HepG2 (cell line): Measurements from ENCODE around the gene DUOXA2. TPM values are rescaled to one million over a fixed set of nuclear protein-coding genes. Genes with fewer than 3 reads are reported as not detected.

ENCODE experiments used
- ATAC-seq: fragments of 200-7000 bp; cut with Tn5 transposase; 3 replicates; pipeline ENCODE4 v1.9.1; 2020; ENCODE audit warnings: mild to moderate bottlenecking, moderate library complexity
- BruUV-seq: library from RNA; stranded (reverse); fragments of 400-500 nt; replicated peaks from 2 replicates; lab custom pipeline; 2021; lab: Mats Ljungman, UMichigan
- CTCF ChIA-PET: fragments of 300-600 bp; formaldehyde crosslinking; extraction: SDS; loops from one replicate; lab custom pipeline; 2021; ENCODE audit warnings: low total read pairs, inconsistent platforms, low intra/inter-chr PET ratio; lab: Yijun Ruan, JAX
- POLR2A ChIA-PET: fragments of 350-600 bp; sonication (Branson Sonifier 250); formaldehyde crosslinking; loops from one replicate; lab custom pipeline; 2020; ENCODE audit warnings: antibody characterized with exemption, inconsistent platforms; lab: Yijun Ruan, JAX
- DNase-seq: peaks from one replicate; pipeline ENCODE4 v3.0.0-alpha.2; 2015; ENCODE audit warnings: low spot score
- FAIRE-seq: peaks from 3 replicates; lab custom pipeline; 2011; peaks lifted over from hg19 to GRCh38; lab: Jason Lieb, UNC
- H2AFZ ChIP-seq: one replicate; pipeline ENCODE4 v1.6.1; 2011; ENCODE audit warnings: low read length, inconsistent platforms
- H3K27ac ChIP-seq: fragments of 300-600 bp; 3 replicates; pipeline ENCODE4 v1.8.0; 2011; ENCODE audit warnings: mixed run types, mild to moderate bottlenecking, mixed read lengths, low read length, inconsistent platforms; ENCODE audit not compliant: insufficient read depth; ENCODE audit errors: extremely low read length
- H3K27me3 ChIP-seq, 2 experiments: fragments of 200-600 bp in 1 of 2; 2 replicates in 1 of 2; 3 replicates in 1 of 2; pipeline versions ENCODE4 v1.6.0 to v1.8.0; 2011; ENCODE audit warnings: low read length in 2 of 2, mild to moderate bottlenecking in 2 of 2, moderate library complexity in 2 of 2, inconsistent platforms in 1 of 2; ENCODE audit not compliant: insufficient read depth in 2 of 2, control insufficient read depth in 1 of 2
- H3K36me3 ChIP-seq, 2 experiments: fragments of 200-600 bp in 1 of 2; replicated peaks in 1 of 2; 2 replicates in 1 of 2; 3 replicates in 1 of 2; pipeline versions ENCODE4 v1.5.1 to v1.8.0; 2011; ENCODE audit warnings: low read length in 2 of 2, inconsistent platforms in 1 of 2; ENCODE audit not compliant: insufficient read depth in 2 of 2, control insufficient read depth in 1 of 2
- H3K4me1 ChIP-seq: 2 replicates; pipeline ENCODE4 v1.5.1; 2012; ENCODE audit warnings: low read length, inconsistent platforms; ENCODE audit not compliant: insufficient read depth
- H3K4me2 ChIP-seq: 2 replicates; pipeline ENCODE4 v1.6.0; 2011; ENCODE audit warnings: low read depth, low read length, inconsistent platforms
- H3K4me3 ChIP-seq, 3 experiments: fragments of 200-600 bp in 1 of 3; sonication (generic), shearing (Covaris generic) in 1 of 3; replicated peaks in 1 of 3; 2 replicates each; pipeline ENCODE4 v1.5.1; 2011 to 2016; ENCODE audit warnings: low read length in 3 of 3, inconsistent platforms in 2 of 3, low read depth in 2 of 3, mild to moderate bottlenecking in 2 of 3, control low read depth in 1 of 3, mixed read lengths in 1 of 3; ENCODE audit not compliant: insufficient read depth in 1 of 3
- H3K79me2 ChIP-seq: one replicate; pipeline ENCODE4 v1.6.1; 2011; ENCODE audit warnings: low read length, inconsistent platforms; ENCODE audit not compliant: insufficient read depth
- H3K9ac ChIP-seq: 2 replicates; pipeline ENCODE4 v1.6.0; 2011; ENCODE audit warnings: mild to moderate bottlenecking, low read depth, low read length, inconsistent platforms; ENCODE audit not compliant: insufficient read depth
- H3K9me3 ChIP-seq: 2 replicates; pipeline ENCODE4 v1.5.1; 2012; ENCODE audit warnings: mild to moderate bottlenecking, low read length
- H4K20me1 ChIP-seq: 2 replicates; pipeline ENCODE4 v1.6.0; 2011; ENCODE audit warnings: inconsistent platforms, mild to moderate bottlenecking, low read length, moderate library complexity; ENCODE audit not compliant: insufficient read depth
- CENPX ChIP-seq: sonication (generic); formaldehyde crosslinking; IDR thresholded peaks from 2 replicates; pipeline ENCODE4 v1.9.0; 2021; ENCODE audit warnings: mild to moderate bottlenecking, missing genetic modification reagents, moderate library complexity
- RELA ChIP-seq: sonication (generic); formaldehyde crosslinking; IDR thresholded peaks from 2 replicates; pipeline ENCODE4 v1.4.0; 2020; ENCODE audit warnings: missing genetic modification reagents
- SMARCC2 ChIP-seq: fragments of 450-650 bp; IDR thresholded peaks from 2 replicates; pipeline ENCODE4 v1.6.1; 2017; ENCODE audit warnings: antibody characterized with exemption, mild to moderate bottlenecking
- SRSF1 ChIP-seq: fragments of 200-400 bp; formaldehyde crosslinking; optimal IDR thresholded peaks from 2 replicates; pipeline ENCODE3; 2017; ENCODE audit warnings: mild to moderate bottlenecking, low read depth, low read length, moderate library complexity
- TARDBP ChIP-seq: sonication (generic); formaldehyde crosslinking; IDR thresholded peaks from 2 replicates; pipeline ENCODE4 v1.8.0; 2022; ENCODE audit warnings: mild to moderate bottlenecking, missing genetic modification reagents
- ZFP36L1 ChIP-seq: sonication (generic); formaldehyde crosslinking; IDR thresholded peaks from 2 replicates; pipeline ENCODE4 v1.8.0; 2022; ENCODE audit warnings: mild to moderate bottlenecking, missing genetic modification reagents, moderate library complexity
- ZFP62 ChIP-seq: sonication (generic); formaldehyde crosslinking; IDR thresholded peaks from 2 replicates; pipeline ENCODE4 v1.4.0; 2020; ENCODE audit warnings: missing genetic modification reagents
- ZNF207 ChIP-seq: fragments of 450-650 bp; IDR thresholded peaks from 2 replicates; pipeline ENCODE4 v1.6.1; 2016; ENCODE audit warnings: antibody characterized with exemption, borderline replicate concordance
- WGBS: methylation state at CpG from one replicate; pipeline ENCODE4 v1.1.6; 2017; ENCODE audit warnings: low lambda C conversion rate; 5-methylcytosine and 5-hydroxymethylcytosine counted together
- in situ Hi-C: cut with HindIII; loops from 2 replicates; pipeline ENCODE4 v1.10.0; 2017; ENCODE audit warnings: low pct_unique_long_range_greater_than_20kb; ENCODE audit not compliant: extremely low pct_ligation_motif_present
- intact Hi-C: fragments of 100-400 bp; cut with micrococcal nuclease; formaldehyde crosslinking; loops from one replicate; pipeline ENCODE4 v1.10.0; 2022; ENCODE audit not compliant: unreplicated experiment
- polyA plus RNA-seq, 8 experiments: library from polyadenylated mRNA; depleted of rRNA in 3 of 8; stranded (reverse) in 7 of 8; unstranded in 1 of 8; fragments of >200 nt; fragmentation: Illumina TruSeq in 4 of 8; extraction: Trizol in 4 of 8; gene quantifications; 2 replicates each; pipeline versions ENCODE4 v1.2.1 to v1.2.3, GENCODE V29; 2011 to 2016; ENCODE audit warnings: low read depth in 4 of 8, missing spikeins in 1 of 8, mixed read lengths in 1 of 8; ENCODE audit not compliant: insufficient read depth in 1 of 8
- total RNA-seq, 5 experiments: library from RNA; depleted of rRNA; stranded (reverse); fragments of >200 nt; fragmentation: Illumina TruSeq; extraction: Trizol; gene quantifications; 2 replicates each; pipeline ENCODE4 v1.2.3, GENCODE V29; 2016; ENCODE audit warnings: low read depth in 1 of 5
- TF ChIP-seq, protein P1 (sequence below): sonication (generic); formaldehyde crosslinking; IDR thresholded peaks from 2 replicates; pipeline ENCODE4 v1.8.1; 2023; ENCODE audit warnings: mild to moderate bottlenecking, missing genetic modification reagents, borderline replicate concordance
- TF ChIP-seq, protein P2 (sequence below), 2 experiments: IDR thresholded peaks; 2 replicates each; pipeline ENCODE4 v1.6.1; 2011 to 2012; ENCODE audit warnings: low read length in 2 of 2, borderline replicate concordance in 1 of 2, low read depth in 1 of 2, mild to moderate bottlenecking in 1 of 2, moderate library complexity in 1 of 2
- TF ChIP-seq, protein P3 (sequence below): sonication (generic); formaldehyde crosslinking; IDR thresholded peaks from 2 replicates; pipeline ENCODE4 v1.5.0; 2020; ENCODE audit warnings: missing genetic modification reagents, mild to moderate bottlenecking, borderline replicate concordance

DUOXA2 gene
- total and polyA plus RNA-seq, 2 of the 13 experiments (the other 11 are each of a cell fraction or from before 2014, with no cell fraction given): 0.32 TPM; not detected in 1

DNA sequence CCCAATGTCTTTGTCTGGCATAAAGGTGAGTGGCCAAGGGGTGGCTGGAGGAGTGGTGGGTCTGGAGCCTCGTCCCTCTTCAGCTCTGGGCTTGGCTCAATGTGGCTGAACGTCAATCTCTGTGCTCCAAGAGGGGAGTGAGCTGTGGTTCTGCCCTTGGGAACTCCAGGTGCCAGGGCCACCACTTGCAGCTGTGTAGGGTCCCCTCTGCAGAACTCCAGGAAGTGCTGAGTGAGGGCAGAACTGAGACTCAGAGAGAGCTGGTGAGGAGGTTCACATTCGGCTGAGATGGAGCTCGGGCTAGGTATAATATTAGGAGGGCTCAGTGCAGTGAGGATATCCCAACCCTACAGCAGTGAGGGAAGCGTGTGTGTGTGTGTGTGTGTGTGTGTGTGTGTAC is 27.3 kb downstream of the DUOXA2 start:
- H3K4me2 ChIP-seq: no peak overlapping the region
- intact Hi-C loops: no loop called here
- H2AFZ ChIP-seq: no peak overlapping the region
- POLR2A ChIA-PET: no interaction called here
- no peak overlapping the region for H3K4me3 ChIP-seq
- no TSS peak for BruUV-seq
- no peak for TF ChIP-seq RELA (CRISPR knock-in tag)
- no peak for TF ChIP-seq TARDBP
- TF ChIP-seq ZNF207: no peak
- TF ChIP-seq, protein P1, sequence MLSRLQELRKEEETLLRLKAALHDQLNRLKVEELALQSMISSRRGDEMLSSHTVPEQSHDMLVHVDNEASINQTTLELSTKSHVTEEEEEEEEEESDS: no peak
- no peak for TF ChIP-seq SMARCC2
- no peak for TF ChIP-seq SRSF1
- TF ChIP-seq ZFP36L1: no peak
- TF ChIP-seq, all 625 proteins: peak for 0
- H4K20me1 ChIP-seq: no peaks in the 10 kb centered on the region
- DNase-seq: no peak
- CTCF ChIA-PET: no interaction called here
- no peak for ATAC-seq
- no peaks in the 10 kb centered on the region for H3K4me1 ChIP-seq
- 29% methylated on average over 4 of the region's 5 CpGs for WGBS
- peaks cover 2 to 18% of the 10 kb centered on the region in 2 experiments; a peak in 2 of 5 replicates for H3K27me3 ChIP-seq
- no peaks in the 10 kb centered on the region for H3K79me2 ChIP-seq
- FAIRE-seq: no peak
- no peak overlapping the region for H3K9ac ChIP-seq
- H3K36me3 ChIP-seq: no peaks in the 10 kb centered on the region
- H3K27ac ChIP-seq: no peak overlapping the region
- in situ Hi-C loops: no loop called here
- H3K9me3 ChIP-seq: no peaks in the 10 kb centered on the region

DNA sequence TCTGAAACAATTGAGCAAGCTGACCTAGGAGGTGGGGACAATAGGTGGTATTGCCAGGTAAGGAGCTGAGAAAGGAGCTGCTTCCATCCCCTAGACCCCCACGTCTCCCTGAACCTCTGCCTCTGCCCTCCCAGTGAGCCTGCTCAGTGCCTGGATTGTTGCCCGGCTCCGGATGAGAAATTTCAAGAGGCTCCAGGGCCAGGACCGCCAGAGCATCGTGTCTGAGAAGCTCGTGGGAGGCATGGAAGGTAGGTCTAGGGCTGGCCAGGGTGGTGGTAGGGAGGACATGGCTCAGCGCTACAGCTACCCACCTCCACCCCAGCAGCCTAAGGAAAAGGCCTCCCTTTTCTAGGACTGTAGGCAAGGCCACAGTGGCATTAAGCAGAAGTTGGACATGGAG is 28.9 kb downstream of the DUOXA2 start:
- Histone ChIP-seq H3K36me3 (no peaks in the 10 kb centered on the region), H3K79me2 (no peaks in the 10 kb centered on the region), H3K27ac (no peak overlapping the region), H3K4me2 (no peak overlapping the region), H3K9ac (no peak overlapping the region), H2AFZ (no peak overlapping the region), H3K4me3 (no peak overlapping the region), H4K20me1 (no peaks in the 10 kb centered on the region), H3K9me3 (no peaks in the 10 kb centered on the region), H3K27me3 (peaks cover under 1 to 25% of the 10 kb centered on the region in 2 experiments; a peak in 2 of 5 replicates), H3K4me1 (peaks cover 8% of the 10 kb centered on the region)
- in situ Hi-C loops (no loop called here), intact Hi-C loops (no loop called here)
- ChIA-PET POLR2A (no interaction called here), CTCF (no interaction called here)
- TF ChIP-seq, protein P2, sequence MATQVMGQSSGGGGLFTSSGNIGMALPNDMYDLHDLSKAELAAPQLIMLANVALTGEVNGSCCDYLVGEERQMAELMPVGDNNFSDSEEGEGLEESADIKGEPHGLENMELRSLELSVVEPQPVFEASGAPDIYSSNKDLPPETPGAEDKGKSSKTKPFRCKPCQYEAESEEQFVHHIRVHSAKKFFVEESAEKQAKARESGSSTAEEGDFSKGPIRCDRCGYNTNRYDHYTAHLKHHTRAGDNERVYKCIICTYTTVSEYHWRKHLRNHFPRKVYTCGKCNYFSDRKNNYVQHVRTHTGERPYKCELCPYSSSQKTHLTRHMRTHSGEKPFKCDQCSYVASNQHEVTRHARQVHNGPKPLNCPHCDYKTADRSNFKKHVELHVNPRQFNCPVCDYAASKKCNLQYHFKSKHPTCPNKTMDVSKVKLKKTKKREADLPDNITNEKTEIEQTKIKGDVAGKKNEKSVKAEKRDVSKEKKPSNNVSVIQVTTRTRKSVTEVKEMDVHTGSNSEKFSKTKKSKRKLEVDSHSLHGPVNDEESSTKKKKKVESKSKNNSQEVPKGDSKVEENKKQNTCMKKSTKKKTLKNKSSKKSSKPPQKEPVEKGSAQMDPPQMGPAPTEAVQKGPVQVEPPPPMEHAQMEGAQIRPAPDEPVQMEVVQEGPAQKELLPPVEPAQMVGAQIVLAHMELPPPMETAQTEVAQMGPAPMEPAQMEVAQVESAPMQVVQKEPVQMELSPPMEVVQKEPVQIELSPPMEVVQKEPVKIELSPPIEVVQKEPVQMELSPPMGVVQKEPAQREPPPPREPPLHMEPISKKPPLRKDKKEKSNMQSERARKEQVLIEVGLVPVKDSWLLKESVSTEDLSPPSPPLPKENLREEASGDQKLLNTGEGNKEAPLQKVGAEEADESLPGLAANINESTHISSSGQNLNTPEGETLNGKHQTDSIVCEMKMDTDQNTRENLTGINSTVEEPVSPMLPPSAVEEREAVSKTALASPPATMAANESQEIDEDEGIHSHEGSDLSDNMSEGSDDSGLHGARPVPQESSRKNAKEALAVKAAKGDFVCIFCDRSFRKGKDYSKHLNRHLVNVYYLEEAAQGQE (IDR thresholded peaks at IDR 0.05; ENCODE audit: borderline replicate concordance in 1 of 2, low read depth in 1 of 2, low read length in 2 of 2): no peak
- TF ChIP-seq, protein P3, sequence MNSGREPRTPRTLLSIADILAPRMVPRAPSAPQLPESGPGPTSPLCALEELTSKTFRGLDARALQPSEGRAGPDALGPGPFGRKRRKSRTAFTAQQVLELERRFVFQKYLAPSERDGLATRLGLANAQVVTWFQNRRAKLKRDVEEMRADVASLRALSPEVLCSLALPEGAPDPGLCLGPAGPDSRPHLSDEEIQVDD (CRISPR knock-in tag): no peak
- TF ChIP-seq CENPX (CRISPR knock-in tag) (no peak), ZFP62 (CRISPR knock-in tag) (no peak)
- DNase-seq: no peak
- 36% methylated on average over 4 of the region's 7 CpGs for WGBS
- no peak for ATAC-seq
- BruUV-seq: no TSS peak
- no peak for FAIRE-seq
